ENCODE results near the gene UBASH3A.

The UBASH3A gene

GRCh38 chr21:42454786-42455185 is 51.1 kb downstream of the UBASH3A start:
- TF ChIP-seq, protein P1, sequence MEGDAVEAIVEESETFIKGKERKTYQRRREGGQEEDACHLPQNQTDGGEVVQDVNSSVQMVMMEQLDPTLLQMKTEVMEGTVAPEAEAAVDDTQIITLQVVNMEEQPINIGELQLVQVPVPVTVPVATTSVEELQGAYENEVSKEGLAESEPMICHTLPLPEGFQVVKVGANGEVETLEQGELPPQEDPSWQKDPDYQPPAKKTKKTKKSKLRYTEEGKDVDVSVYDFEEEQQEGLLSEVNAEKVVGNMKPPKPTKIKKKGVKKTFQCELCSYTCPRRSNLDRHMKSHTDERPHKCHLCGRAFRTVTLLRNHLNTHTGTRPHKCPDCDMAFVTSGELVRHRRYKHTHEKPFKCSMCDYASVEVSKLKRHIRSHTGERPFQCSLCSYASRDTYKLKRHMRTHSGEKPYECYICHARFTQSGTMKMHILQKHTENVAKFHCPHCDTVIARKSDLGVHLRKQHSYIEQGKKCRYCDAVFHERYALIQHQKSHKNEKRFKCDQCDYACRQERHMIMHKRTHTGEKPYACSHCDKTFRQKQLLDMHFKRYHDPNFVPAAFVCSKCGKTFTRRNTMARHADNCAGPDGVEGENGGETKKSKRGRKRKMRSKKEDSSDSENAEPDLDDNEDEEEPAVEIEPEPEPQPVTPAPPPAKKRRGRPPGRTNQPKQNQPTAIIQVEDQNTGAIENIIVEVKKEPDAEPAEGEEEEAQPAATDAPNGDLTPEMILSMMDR (IDR thresholded peaks at IDR 0.05; ENCODE audit: low read depth, low read length) = no peak
- no peak overlapping the region for H3K4me3 ChIP-seq (replicated peaks in 1 of 2; ENCODE audit: low read depth in 2 of 2, low read length in 2 of 2)
- no peak for DNase-seq (ENCODE audit: low read depth in 2 of 2)

DNA sequence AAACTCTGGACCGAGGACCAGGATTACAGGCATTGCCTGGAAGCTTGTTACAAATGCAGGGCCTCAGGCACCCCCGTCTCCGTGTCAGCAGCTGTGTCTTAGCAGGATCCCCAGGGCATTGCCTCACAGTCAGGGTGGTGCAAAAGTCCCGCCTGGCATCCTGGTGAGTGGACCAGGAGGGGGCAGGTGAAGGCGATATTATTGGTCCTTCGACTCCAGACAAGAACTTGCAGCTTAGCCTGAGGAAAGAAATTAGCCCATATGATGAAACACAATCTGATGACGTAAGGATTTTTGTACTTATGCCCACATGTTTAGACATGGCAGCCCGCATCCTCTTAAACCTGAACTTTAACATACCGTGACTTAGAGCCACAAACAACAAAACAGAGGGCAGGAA is 51.5 kb downstream of the UBASH3A start:
- DNase-seq (ENCODE audit: low read depth in 2 of 2) = no peak
- no peak overlapping the region for H3K4me3 ChIP-seq (replicated peaks in 1 of 2; ENCODE audit: low read depth in 2 of 2, low read length in 2 of 2)
- TF ChIP-seq, protein P1 (IDR thresholded peaks at IDR 0.05; ENCODE audit: low read depth, low read length) = no peak

- no peak for DNase-seq (ENCODE audit: low read depth in 2 of 2)
- TF ChIP-seq, protein P1 (IDR thresholded peaks at IDR 0.05; ENCODE audit: low read depth, low read length) = no peak
- H3K4me3 ChIP-seq (replicated peaks in 1 of 2; ENCODE audit: low read depth in 2 of 2, low read length in 2 of 2) = no peak overlapping the region
These were observed 52.2 kb downstream of the UBASH3A start for GRCh38 chr21:42455754-42456440.

- H3K4me3 ChIP-seq (replicated peaks in 1 of 2; ENCODE audit: low read depth in 2 of 2, low read length in 2 of 2) = no peak overlapping the region
- DNase-seq (ENCODE audit: low read depth in 2 of 2) = no peak
These were observed 52.8 kb downstream of the UBASH3A start for GRCh38 chr21:42456457-42456856.

DNA sequence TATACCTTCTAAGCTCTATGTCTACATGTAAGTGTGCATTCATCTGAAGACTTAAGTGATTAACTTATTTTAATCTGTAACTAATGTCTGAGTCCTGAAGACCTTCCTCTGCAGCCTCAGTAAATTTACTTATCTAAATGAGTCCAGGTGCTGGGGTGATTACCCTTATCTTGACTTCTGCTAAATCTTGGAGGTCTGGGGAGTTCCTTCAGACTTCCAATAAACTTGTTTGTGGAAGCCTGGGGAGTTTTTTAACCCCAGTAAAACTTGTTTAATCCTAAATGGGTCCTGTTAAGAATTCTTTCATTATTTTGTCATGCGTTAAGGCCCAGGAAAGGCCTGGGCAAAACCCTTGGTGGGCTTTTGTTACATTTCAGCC is 55.4 kb downstream of the UBASH3A start:
- no peak for DNase-seq (ENCODE audit: low read depth in 2 of 2)
- TF ChIP-seq, protein P1 (IDR thresholded peaks at IDR 0.05; ENCODE audit: low read depth, low read length) = no peak

More at GRCh38 chr21:42456457-42456856, 52.8 kb downstream of the UBASH3A start:
- TF ChIP-seq, protein P1 (IDR thresholded peaks at IDR 0.05; ENCODE audit: low read depth, low read length) = no peak

GRCh38 chr21:42459546-42460215 is 56.0 kb downstream of the UBASH3A start:
- TF ChIP-seq, protein P1 (IDR thresholded peaks at IDR 0.05; ENCODE audit: low read depth, low read length) = no peak
- DNase-seq (ENCODE audit: low read depth in 2 of 2) = no peak
- no peak overlapping the region for H3K4me3 ChIP-seq (replicated peaks in 1 of 2; ENCODE audit: low read depth in 2 of 2, low read length in 2 of 2)

More for the DNA sequence above, 55.4 kb downstream of the UBASH3A start:
- H3K4me3 ChIP-seq (replicated peaks in 1 of 2; ENCODE audit: low read depth in 2 of 2, low read length in 2 of 2) = no peak overlapping the region

Measured in cardiac fibroblast (primary cell).